Gastrocnemius medialis (tissue), 4 donors: ENCODE measurements around the gene CCDC92B.

Source experiments
- CTCF ChIP-seq, 5 experiments: fragments of 450-650 bp in 3 of 5; fragments of 200-600 bp in 2 of 5; sonication (generic) in 2 of 5; IDR thresholded peaks in 4 of 5; conservative IDR thresholded peaks in 1 of 5; 1 replicate in 4 of 5; 2 replicates in 1 of 5; pipeline ENCODE4 v1.5.1; 2016 to 2019; ENCODE audit warnings: antibody characterized with exemption in 5 of 5, mild to moderate bottlenecking in 3 of 5, moderate library complexity in 3 of 5
- POLR2A ChIP-seq, 2 donors: fragments of 450-650 bp; IDR thresholded peaks; one replicate each; pipeline ENCODE4 v1.6.1; 2017; ENCODE audit warnings: antibody characterized with exemption in 2 of 2, mild to moderate bottlenecking in 2 of 2, moderate library complexity in 2 of 2

- no peak for TF ChIP-seq CTCF (IDR thresholded peaks at IDR 0.05 in 4 of 5, conservative IDR thresholded peaks at IDR 0.05 in 1 of 5)
- no peak for TF ChIP-seq POLR2A (IDR thresholded peaks at IDR 0.05)
Measured at GRCh38 chr17:2798188-2798587, 48.7 kb upstream of the CCDC92B start.
